ENCODE data around the gene AGPAT4. TPM values are rescaled to one million over a fixed set of nuclear protein-coding genes. Genes with fewer than 3 reads are reported as not detected.

AGPAT4 gene
- total RNA-seq, 1 donor from 2014 or later: 54.2 TPM

GRCh38 chr6:161110028-161110779 is 163.7 kb downstream of the AGPAT4 start:
- DNase-seq (ENCODE audit: low spot score): no peak

- no peak for DNase-seq (ENCODE audit: low spot score)
These were observed 164.5 kb downstream of the AGPAT4 start for GRCh38 chr6:161109366-161109765.

- DNase-seq (ENCODE audit: low spot score): no peak
These were observed 164.9 kb downstream of the AGPAT4 start for GRCh38 chr6:161108916-161109315.

DNA sequence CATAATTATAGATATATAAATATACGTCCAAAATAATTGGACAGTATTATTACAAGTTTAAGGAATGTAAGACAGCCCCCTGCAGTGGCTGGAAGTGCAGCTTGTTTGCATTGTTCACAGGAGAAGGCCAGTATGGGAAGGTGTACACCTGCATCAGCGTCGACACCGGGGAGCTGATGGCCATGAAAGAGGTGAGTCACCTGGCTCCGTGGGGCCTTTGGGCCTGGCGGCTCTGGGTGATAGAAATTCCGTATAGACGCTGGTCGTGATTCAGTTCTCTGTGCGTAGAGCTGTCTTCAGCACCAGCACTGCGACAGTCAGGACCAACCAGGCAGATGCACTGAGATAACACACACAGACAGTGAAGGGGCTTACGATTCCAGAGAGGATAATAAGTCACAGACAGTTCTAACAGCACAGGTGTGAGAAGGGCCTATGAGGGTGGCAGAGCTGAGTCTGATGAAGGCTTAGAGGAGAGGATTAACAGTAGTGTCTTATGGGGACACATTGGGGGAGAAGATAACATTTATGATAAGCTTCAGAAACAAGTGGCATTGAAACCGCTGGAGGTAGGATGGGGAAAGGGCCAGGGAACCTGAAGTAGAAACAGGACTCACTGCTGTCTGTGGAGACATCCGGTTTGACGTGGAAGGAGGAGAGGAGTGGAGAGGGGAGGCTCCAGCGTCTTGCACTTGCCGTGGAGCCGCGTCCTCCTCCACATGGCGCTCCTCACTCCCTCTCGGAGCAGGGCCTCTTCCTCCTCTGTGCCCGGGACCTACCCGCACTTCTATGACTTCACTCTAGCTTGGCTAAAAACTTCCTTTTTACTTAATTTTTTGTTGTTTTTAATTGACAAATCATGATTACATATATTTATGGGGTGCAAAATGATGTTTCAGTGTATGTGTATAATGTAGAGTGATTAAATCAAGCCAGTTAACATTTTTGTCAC is 165.8 kb downstream of the AGPAT4 start:
- no peak for DNase-seq (ENCODE audit: low spot score)

DNA sequence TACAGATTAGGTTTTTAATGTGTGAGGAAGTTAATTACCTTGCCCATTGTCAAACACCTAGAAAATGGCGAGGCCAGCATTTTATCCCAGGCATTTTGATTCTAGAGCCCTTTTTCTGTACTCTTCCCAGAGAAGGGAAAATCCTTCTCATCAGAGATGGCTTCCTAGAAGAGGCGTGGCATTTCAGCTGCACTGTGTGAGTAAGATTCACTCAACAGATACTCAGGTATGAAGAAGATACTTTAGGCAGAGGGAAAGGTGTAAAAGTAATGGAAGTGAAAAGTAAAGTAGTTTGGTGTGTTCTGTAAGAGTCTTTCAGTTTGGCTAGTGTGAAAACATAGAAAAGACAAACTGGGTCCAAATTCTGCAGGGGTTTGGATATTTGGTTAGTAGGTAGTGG is 168.5 kb downstream of the AGPAT4 start:
- DNase-seq (ENCODE audit: low spot score): no peak

- DNase-seq (ENCODE audit: low spot score): no peak
These were observed 168.9 kb downstream of the AGPAT4 start for GRCh38 chr6:161104966-161105365.

GRCh38 chr6:161103475-161103874 is 170.4 kb downstream of the AGPAT4 start:
- no peak for DNase-seq (ENCODE audit: low spot score)

DNA sequence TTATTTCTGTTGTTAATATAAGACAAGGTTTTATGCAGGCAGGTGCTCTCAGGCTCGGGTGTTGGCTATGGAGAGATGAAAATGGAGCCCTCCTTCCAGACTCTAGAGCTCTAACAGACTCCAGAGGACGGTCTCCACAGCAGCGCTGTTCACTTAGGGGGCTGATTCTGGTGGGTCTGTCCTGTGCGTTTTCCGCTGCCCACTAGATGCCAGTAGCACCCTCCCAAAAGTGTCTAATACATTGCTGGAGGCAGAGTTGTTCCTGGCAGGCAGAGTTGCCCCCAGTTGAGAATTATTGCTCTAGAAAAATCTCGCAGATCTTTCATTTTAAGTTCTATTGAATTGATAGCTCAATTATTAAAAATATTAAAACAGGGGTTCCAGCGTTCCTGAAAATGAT is 172.3 kb downstream of the AGPAT4 start:
- DNase-seq (ENCODE audit: low spot score): peak; percentile 10

- DNase-seq (ENCODE audit: low spot score): no peak
These were observed 173.8 kb downstream of the AGPAT4 start for GRCh38 chr6:161100072-161100471.

DNA sequence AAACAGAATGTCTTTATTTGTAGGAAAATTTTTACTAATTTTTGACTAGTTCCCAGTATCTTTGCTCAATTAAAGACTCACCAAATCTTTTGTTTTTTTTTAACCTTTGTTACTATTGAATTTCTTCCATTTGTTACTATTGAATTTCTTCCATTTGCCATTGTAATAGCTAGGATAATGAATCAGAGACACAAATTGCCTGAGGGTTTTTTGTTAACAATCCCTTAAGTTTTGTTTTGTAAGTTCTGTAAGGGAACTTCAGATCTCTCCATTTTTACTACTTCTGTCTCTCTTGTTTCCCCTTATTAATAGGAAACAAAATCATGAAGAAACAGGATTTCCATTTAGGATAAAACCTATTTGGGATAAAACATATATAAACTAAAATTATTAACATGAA is 177.9 kb downstream of the AGPAT4 start:
- DNase-seq (ENCODE audit: low spot score): no peak

GRCh38 chr6:161094955-161095354 is 178.9 kb downstream of the AGPAT4 start:
- no peak for DNase-seq (ENCODE audit: low spot score)

DNA sequence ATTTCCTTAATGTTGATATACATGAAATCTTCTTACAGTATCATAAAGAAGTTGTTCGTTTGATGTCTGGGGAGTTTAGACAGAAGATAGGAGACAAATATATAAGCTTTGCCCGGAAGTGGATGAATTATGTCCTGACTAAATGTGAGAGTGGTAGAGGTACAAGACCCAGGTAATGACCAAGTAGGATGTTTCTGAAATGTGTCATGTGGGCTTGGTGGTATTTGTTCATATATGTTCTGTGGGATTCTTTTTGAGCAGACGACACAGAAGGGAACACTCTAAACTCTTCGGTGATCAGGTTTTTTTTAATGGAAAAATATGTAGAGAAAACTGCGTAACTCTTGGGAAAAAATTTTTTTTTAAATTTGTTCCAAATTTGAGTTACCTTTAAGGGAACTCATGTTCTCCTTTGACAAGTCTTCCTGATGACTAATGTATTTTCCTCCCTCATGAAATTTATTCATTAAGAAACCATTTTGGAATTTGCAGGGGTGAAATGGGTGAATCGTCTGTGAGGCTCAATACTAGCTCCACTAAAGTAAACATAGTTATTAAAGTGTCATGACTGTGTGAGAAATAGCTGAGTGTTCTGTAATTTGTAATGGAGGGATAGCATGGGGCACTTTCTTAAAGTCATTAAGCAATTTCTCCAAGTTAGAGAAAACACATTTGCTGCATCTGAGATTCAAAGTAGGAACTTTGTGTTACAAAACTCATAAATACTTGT is 181.7 kb downstream of the AGPAT4 start:
- no peak for DNase-seq (ENCODE audit: low spot score)

DNA sequence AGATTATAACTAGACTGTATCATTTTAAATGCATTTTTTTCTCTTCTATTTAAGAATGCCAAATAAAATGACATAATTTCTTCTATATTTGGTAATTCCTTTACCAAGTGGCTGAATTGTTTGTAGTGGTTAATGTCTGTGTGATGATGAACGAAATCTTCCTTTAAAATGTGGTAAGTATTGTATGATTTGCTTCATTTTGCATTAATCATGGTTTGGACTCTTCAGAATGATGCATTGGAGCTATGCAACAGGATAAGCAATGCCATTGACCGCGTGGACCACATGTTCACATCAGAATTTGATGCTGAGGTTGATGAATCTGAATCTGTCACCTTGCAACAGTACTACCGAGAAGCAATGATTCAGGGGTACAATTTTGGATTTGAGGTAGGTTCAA is 182.7 kb downstream of the AGPAT4 start:
- no peak for DNase-seq (ENCODE audit: low spot score)

DNA sequence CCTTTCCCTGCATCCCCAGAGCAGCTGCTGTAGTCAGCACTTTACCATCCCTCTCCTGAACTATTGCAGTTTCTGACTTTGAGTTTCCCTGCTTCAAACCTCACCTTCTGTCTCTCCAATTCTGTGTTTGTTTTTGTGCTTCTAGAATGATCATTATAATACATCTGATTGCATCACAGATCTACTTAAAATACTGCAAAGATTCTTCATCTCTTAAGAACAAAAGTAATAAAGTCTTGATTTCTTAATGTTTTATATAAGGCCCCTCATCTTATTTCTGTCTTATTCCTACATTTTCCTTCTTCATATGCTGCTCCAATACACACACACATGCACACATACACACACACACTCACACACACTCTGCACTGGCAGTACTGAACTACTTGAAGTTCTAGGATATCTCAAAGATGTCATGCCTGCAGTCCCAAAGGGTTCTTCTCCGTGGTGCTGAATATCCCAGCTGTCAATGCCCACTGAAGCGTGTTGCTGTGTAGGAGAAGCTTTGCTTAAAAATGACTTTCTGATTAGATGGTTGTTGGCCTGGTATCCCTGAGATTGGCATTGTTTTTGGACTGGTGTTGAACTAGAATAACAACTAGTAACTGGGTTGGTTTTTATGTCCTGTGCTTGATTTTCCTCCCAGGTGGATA is 185.1 kb downstream of the AGPAT4 start:
- no peak for DNase-seq (ENCODE audit: low spot score)

- no peak for DNase-seq (ENCODE audit: low spot score)
These were observed 188.6 kb downstream of the AGPAT4 start for GRCh38 chr6:161085246-161085645.

DNA sequence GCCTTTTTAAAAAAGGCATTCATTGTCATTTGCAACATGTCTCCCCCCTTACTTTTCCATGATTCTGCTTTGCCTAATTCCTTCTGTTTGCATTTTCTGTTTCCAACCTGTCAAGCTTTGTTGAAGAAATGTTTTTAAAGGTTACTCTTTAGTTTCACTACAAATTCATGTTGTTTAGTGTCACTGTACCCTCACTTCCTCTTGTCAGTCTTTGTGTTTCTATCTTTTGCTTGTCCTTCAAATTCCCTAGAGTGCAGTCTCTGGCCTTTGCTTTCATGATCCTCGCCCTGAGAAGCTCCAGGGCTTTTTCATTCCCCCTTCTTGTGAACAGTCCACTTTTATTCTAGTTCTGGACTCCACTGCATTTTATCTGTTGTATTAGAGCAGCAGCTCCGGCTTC is 191.6 kb downstream of the AGPAT4 start:
- DNase-seq (ENCODE audit: low spot score): no peak

GRCh38 chr6:161080263-161080970 is 193.4 kb downstream of the AGPAT4 start:
- no peak for DNase-seq (ENCODE audit: low spot score)

Measured in umbilical cord (tissue), 2 donors.